ENCODE data around the gene C16orf86. TPM values are rescaled to one million over a fixed set of nuclear protein-coding genes. Genes with fewer than 3 reads are reported as not detected.

The C16orf86 gene
- total RNA-seq, 2 donors from 2014 or later, result 1.5 to 1.8 TPM

DNA sequence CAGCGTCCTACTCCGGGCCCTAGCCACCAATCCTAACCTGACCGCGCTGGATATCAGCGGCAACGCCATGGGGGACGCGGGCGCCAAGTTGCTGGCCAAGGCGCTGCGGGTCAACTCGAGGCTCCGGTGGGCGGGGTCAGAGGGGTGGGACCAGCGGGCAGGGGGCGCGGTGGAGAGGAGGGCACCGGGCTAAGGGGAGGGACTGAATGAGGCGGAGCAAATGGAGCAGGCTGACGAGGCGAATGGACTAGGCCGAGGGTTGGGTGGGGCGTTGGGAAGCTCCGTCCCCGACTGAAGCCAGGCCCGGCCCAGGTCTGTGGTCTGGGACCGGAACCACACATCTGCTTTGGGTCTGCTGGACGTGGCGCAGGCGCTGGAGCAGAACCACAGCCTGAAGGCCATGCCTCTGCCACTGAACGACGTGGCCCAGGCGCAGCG, 17.1 kb upstream of the C16orf86 start:
- Mint-ChIP-seq H3K9me3 (no peaks in the 10 kb centered on the region), H3K4me3 (no peak overlapping the region), H3K4me1 (peaks cover 8% of the 10 kb centered on the region), H3K27ac (no peak overlapping the region), H3K36me3 (ENCODE audit: low read depth) (peaks cover 56% of the 10 kb centered on the region), H3K27me3 (no peaks in the 10 kb centered on the region)
- no peak for ATAC-seq (replicated peaks)

DNA sequence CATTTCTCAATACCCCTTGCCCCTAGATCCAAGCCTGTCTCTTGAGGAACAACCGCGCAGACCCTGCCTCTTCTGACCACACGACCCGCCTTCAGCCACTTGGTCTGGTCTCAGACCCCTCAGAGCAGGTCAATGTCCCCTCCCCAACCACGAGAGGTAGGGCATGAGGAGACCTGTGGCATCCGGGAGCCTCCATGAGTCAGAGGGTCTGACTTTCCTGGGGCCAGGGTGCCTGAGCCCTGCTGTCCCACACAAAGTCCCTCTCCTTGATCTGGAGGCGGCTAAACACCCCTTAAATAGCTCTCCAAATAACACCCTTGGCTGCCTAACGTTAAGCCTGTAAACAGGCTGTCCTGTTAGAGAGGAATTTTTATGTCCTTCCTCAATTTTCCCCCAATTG, 16.6 kb upstream of the C16orf86 start:
- Mint-ChIP-seq H3K9me3 (no peaks in the 10 kb centered on the region), H3K4me3 (no peak overlapping the region), H3K4me1 (peaks cover 8% of the 10 kb centered on the region), H3K36me3 (ENCODE audit: low read depth) (peaks cover 61% of the 10 kb centered on the region), H3K27ac (peak overlapping the region; percentile 40), H3K27me3 (no peaks in the 10 kb centered on the region)
- no peak for ATAC-seq (replicated peaks)

DNA sequence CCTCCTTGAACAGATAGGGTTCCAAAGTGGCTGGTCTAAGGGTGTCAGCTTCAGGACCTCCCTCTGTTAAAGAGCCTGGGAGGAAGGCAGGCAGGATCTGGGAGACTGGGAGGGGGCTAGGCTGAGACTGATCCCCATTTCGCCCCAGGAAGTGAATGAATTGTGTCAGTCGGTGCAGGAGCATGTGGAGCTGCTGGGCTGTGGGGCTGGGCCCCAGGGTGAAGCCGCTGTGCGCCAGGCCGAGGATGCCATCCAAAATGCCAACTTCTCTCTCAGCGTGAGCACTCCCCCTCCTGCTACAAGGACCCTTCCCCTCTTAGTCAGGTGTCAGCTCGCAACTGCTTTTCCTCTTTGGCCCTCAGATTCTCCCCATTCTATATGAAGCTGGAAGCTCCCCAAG, 15.6 kb upstream of the C16orf86 start:
- Mint-ChIP-seq H3K27me3 (no peaks in the 10 kb centered on the region), H3K4me3 (no peak overlapping the region), H3K27ac (peak overlapping the region; percentile 40), H3K4me1 (peaks cover 8% of the 10 kb centered on the region), H3K9me3 (no peaks in the 10 kb centered on the region), H3K36me3 (ENCODE audit: low read depth) (peaks cover 71% of the 10 kb centered on the region)
- no peak for ATAC-seq (replicated peaks)

DNA sequence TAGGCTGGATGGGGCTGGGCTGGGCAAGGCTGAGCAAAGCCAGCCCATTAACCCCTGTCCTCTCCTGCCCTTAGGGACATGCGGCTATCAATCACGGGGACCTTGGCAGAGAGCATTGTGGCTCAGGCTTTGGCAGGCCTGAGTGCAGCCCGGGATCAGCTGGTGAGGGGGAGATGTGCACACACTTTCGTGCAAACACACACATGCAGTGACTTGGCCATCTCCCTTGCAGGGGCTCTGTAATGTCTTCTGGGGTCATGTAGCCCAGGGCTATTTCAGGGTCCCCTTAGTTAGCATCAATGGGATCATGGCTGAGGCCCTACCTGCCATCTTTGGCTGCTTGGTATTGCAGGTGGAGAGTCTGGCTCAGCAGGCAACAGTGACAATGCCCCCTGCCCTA, 14.8 kb upstream of the C16orf86 start:
- peaks cover 8% of the 10 kb centered on the region for H3K4me1 Mint-ChIP-seq
- no peaks in the 10 kb centered on the region for H3K27me3 Mint-ChIP-seq
- peak overlapping the region; percentile 65 for H3K27ac Mint-ChIP-seq
- H3K4me3 Mint-ChIP-seq, result no peak overlapping the region
- no peak for ATAC-seq (replicated peaks)
- peaks cover 67% of the 10 kb centered on the region for H3K36me3 Mint-ChIP-seq (ENCODE audit: low read depth)
- no peaks in the 10 kb centered on the region for H3K9me3 Mint-ChIP-seq

GRCh38 chr16:67652578-67653127, 14.0 kb upstream of the C16orf86 start:
- no peak overlapping the region for H3K4me3 Mint-ChIP-seq
- H3K27me3 Mint-ChIP-seq, result no peaks in the 10 kb centered on the region
- H3K27ac Mint-ChIP-seq, result no peak overlapping the region
- peaks cover 8% of the 10 kb centered on the region for H3K4me1 Mint-ChIP-seq
- H3K36me3 Mint-ChIP-seq (ENCODE audit: low read depth), result peaks cover 66% of the 10 kb centered on the region
- ATAC-seq (replicated peaks), result no peak
- H3K9me3 Mint-ChIP-seq, result no peaks in the 10 kb centered on the region

DNA sequence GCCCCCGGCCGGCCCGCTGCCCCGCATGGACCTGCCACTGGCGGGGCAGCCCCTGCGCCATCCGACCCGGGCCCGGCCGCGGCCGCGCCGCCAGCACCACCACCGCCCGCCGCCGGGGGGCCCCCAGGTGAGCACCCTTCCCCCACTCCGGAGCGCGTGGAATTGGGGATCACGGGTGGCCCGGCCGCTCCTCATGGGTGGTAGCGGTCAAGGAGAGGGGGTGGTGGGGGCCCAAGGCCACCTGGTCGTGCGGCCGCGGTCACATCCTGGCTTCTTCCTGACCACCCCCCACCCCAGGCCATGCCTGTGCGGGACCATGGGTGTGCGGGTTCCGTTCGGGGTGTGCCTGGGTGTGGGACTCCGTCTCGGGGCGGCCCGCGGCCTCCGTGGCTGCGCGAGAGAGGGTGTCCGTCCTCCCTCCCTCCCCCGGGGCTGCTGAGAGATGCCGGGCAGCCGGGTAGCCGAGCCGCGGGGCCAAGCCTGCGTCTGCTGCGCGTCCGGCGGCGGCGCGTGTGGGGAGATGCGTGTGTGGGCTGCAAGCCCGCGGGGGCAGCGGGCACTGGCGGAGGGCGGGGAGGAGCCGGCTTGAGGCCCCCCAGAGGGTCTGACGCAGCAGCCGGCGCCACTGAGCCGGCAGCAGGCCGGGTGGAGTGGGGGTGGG, 13.4 kb upstream of the C16orf86 start:
- peaks cover 72% of the 10 kb centered on the region for H3K36me3 Mint-ChIP-seq (ENCODE audit: low read depth)
- no peak overlapping the region for H3K27ac Mint-ChIP-seq
- ATAC-seq (replicated peaks), result no peak
- H3K4me1 Mint-ChIP-seq, result peaks cover 8% of the 10 kb centered on the region
- H3K9me3 Mint-ChIP-seq, result no peaks in the 10 kb centered on the region
- H3K27me3 Mint-ChIP-seq, result no peaks in the 10 kb centered on the region
- H3K4me3 Mint-ChIP-seq, result no peak overlapping the region

DNA sequence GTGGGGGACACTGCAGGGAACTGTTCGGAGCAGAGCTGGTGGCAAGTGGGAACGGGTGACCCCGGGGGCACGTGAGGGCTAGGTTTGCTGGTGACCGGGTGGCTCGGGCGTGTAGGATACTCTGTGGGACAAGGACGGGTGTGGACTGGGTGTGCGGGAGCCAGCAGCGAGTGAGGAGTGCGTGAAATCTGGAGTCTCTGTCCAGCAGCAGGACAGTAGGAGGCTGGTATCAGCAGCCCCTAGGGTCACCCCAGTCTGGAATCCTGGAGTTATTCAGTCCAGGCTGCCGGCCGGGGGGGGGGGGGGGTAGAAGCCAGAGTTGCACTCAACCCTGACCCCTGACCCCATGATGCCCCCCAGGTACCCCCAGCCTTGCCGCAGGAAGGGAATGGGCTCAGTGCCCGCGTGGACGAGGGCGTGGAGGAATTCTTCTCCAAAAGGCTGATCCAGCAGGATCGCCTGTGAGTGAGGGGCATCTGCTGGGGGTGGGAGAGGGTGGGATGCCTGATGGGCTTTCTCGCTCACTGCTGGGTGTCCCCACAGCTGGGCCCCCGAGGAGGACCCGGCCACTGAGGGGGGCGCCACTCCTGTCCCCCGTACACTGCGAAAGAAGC, 12.7 kb upstream of the C16orf86 start:
- H3K4me1 Mint-ChIP-seq, result peaks cover 8% of the 10 kb centered on the region
- no peak for ATAC-seq (replicated peaks)
- H3K27ac Mint-ChIP-seq, result no peak overlapping the region
- H3K4me3 Mint-ChIP-seq, result no peak overlapping the region
- no peaks in the 10 kb centered on the region for H3K27me3 Mint-ChIP-seq
- peaks cover 73% of the 10 kb centered on the region for H3K36me3 Mint-ChIP-seq (ENCODE audit: low read depth)
- H3K9me3 Mint-ChIP-seq, result no peaks in the 10 kb centered on the region

DNA sequence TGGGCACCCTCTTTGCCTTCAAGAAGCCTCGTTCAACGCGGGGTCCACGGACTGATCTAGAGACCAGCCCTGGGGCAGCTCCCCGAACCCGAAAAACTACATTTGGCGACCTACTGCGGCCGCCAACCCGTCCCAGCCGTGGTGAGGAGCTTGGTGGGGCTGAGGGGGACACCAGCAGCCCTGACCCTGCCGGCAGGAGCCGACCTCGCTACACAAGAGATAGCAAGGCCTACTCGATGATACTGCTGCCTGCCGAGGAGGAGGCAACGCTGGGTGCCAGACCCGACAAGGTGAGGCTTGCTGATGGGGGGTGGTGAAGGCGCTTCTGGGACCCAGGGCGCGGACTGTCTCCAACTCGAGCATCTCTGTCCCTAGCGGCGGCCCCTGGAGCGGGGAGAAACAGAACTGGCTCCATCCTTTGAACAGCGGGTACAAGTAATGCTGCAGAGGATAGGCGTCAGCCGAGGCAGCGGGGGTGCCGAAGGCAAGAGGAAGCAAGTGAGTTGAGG, 12.2 kb upstream of the C16orf86 start:
- H3K27ac Mint-ChIP-seq, result no peak overlapping the region
- no peaks in the 10 kb centered on the region for H3K27me3 Mint-ChIP-seq
- no peak for ATAC-seq (replicated peaks)
- H3K4me3 Mint-ChIP-seq, result no peak overlapping the region
- H3K4me1 Mint-ChIP-seq, result peaks cover 8% of the 10 kb centered on the region
- H3K36me3 Mint-ChIP-seq (ENCODE audit: low read depth), result peaks cover 74% of the 10 kb centered on the region
- H3K9me3 Mint-ChIP-seq, result no peaks in the 10 kb centered on the region

DNA sequence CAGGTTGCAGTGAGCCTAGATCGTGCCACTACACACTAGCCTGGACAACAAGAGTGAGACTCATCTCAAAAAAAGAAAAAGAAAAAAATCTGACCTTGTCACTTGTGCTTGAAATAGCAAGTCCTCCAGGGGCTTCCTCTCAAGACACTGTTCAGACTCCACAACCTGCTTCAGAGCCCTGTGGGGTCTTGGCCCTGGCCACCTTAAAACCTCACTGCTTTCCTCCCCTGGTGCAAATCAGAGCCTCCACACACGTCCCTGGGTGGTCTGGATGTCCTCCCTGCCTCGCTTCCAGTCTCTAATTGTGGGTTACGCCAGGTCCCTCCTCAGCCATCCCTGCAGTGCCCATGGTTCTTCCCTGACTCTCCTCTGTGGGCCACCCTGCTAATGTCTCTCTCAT, 11.3 kb upstream of the C16orf86 start:
- Mint-ChIP-seq H3K4me3 (no peak overlapping the region), H3K4me1 (peaks cover 2% of the 10 kb centered on the region), H3K27me3 (no peaks in the 10 kb centered on the region), H3K36me3 (ENCODE audit: low read depth) (peaks cover 71% of the 10 kb centered on the region), H3K9me3 (no peaks in the 10 kb centered on the region), H3K27ac (peak overlapping the region; percentile 29)
- ATAC-seq (replicated peaks), result no peak

DNA sequence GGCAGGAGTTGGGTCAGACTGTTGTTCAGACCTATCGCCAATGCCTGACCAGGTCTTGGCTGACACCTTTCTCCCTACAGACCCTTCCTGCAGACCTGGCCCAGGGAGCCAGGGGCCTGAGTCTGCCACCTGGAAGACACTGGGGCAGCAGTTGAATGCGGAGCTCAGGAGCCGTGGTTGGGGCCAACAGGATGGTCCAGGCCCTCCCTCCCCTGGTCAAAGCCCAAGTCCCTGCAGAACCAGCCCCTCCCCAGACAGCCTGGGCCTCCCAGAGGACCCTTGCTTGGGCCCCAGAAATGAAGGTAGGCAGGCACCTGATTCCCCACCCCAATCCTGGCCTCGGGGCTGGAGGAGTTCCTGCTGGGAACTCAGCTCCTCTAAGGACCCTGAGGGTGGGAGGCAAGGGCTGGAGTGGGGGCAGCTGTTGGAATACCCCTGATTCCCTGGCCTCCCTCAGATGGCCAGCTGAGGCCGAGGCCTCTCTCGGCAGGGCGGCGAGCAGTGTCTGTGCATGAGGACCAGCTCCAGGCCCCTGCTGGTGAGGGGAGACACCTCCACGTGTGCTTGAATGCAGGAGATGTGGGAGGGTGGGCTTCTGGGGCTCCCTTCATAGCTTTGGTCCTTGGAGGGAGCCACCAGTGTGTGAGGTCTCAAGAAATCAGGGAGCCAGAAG, 10.1 kb upstream of the C16orf86 start:
- no peak for ATAC-seq (replicated peaks)
- H3K27me3 Mint-ChIP-seq, result no peaks in the 10 kb centered on the region
- H3K27ac Mint-ChIP-seq, result no peak overlapping the region
- H3K36me3 Mint-ChIP-seq (ENCODE audit: low read depth), result peaks cover 64% of the 10 kb centered on the region
- H3K9me3 Mint-ChIP-seq, result no peaks in the 10 kb centered on the region
- no peak overlapping the region for H3K4me3 Mint-ChIP-seq
- H3K4me1 Mint-ChIP-seq, result no peaks in the 10 kb centered on the region

GRCh38 chr16:67657017-67657608, 9.5 kb upstream of the C16orf86 start:
- Mint-ChIP-seq H3K9me3 (no peaks in the 10 kb centered on the region), H3K4me1 (no peaks in the 10 kb centered on the region), H3K36me3 (ENCODE audit: low read depth) (peaks cover 58% of the 10 kb centered on the region), H3K4me3 (no peak overlapping the region), H3K27me3 (no peaks in the 10 kb centered on the region), H3K27ac (no peak overlapping the region)
- no peak for ATAC-seq (replicated peaks)

- no peak for ATAC-seq (replicated peaks)
- Mint-ChIP-seq H3K27ac (peak overlapping the region; percentile 38), H3K4me3 (peak overlapping the region; percentile 93), H3K27me3 (no peaks in the 10 kb centered on the region), H3K36me3 (ENCODE audit: low read depth) (peaks cover 55% of the 10 kb centered on the region), H3K4me1 (no peaks in the 10 kb centered on the region), H3K9me3 (no peaks in the 10 kb centered on the region)
These were observed 8.7 kb upstream of the C16orf86 start for GRCh38 chr16:67657751-67658518.

- Mint-ChIP-seq H3K27ac (peak overlapping the region; percentile 93), H3K4me3 (peak overlapping the region; percentile 93), H3K36me3 (ENCODE audit: low read depth) (peaks cover 54% of the 10 kb centered on the region), H3K27me3 (no peaks in the 10 kb centered on the region), H3K4me1 (peaks cover under 1% of the 10 kb centered on the region), H3K9me3 (no peaks in the 10 kb centered on the region)
- ATAC-seq (replicated peaks), result no peak
These were observed 7.6 kb upstream of the C16orf86 start for GRCh38 chr16:67658849-67659674.
